Ovary (tissue), 9 donors: Measurements from ENCODE around the gene YAE1. TPM values are rescaled to one million over a fixed set of nuclear protein-coding genes. Genes with fewer than 3 reads are reported as not detected.

ENCODE experiments used
- DNase-seq, 5 donors: peaks; one replicate each; pipeline ENCODE4 v3.0.0-alpha.2; 2019 to 2020
- H3K27ac ChIP-seq, 2 donors: fragments of 200-600 bp; one replicate each; pipeline versions ENCODE4 v1.5.1 to v1.8.0; 2019 to 2022
- H3K27me3 ChIP-seq: fragments of 200-600 bp; one replicate; pipeline ENCODE4 v1.8.0; 2022
- H3K36me3 ChIP-seq: fragments of 200-600 bp; sonication (generic); one replicate; pipeline ENCODE4 v1.5.1; 2019
- H3K4me1 ChIP-seq: one replicate; pipeline ENCODE4 v1.8.1; 2013; ENCODE audit warnings: mild to moderate bottlenecking, moderate library complexity; ENCODE audit not compliant: insufficient read depth
- H3K4me3 ChIP-seq: fragments of 200-600 bp; sonication (generic); one replicate; pipeline ENCODE4 v1.5.1; 2017
- H3K9me3 ChIP-seq, 2 donors: fragments of 200-600 bp in 1 of 2; sonication (generic) in 1 of 2; one replicate each; pipeline versions ENCODE4 v1.5.1 to v1.8.1; 2013 to 2019; ENCODE audit warnings: mild to moderate bottlenecking in 1 of 2, moderate library complexity in 1 of 2
- CTCF ChIP-seq, 3 donors: fragments of 450-650 bp in 2 of 3; fragments of 200-600 bp in 1 of 3; IDR thresholded peaks; one replicate each; pipeline versions ENCODE4 v1.5.1 to v1.8.0; 2016 to 2022; ENCODE audit warnings: antibody characterized with exemption in 3 of 3, mild to moderate bottlenecking in 1 of 3
- EP300 ChIP-seq: sonication (generic); formaldehyde crosslinking; IDR thresholded peaks from one replicate; pipeline ENCODE4 v1.6.1; 2017; ENCODE audit warnings: antibody characterized with exemption
- POLR2A ChIP-seq: fragments of 450-650 bp; IDR thresholded peaks from one replicate; pipeline ENCODE4 v1.6.1; 2017; ENCODE audit warnings: antibody characterized with exemption, mild to moderate bottlenecking, moderate library complexity
- WGBS, 3 donors: extraction: QIAGEN DNeasy Blood & Tissue Kit in 1 of 3; methylation state at CpG; one replicate each; pipeline versions ENCODE4 v1.1.5 to v1.1.7; 2013 to 2017; 5-methylcytosine and 5-hydroxymethylcytosine counted together
- intact Hi-C, 4 donors: fragments of 100-400 bp; cut with DNase I; formaldehyde crosslinking; loops; one replicate each; pipeline versions ENCODE4 v1.11.0 to v1.15.1; 2022 to 2023
- polyA plus RNA-seq, 2 donors: library from polyadenylated mRNA; stranded (reverse); fragments of 200-250 nt in 1 of 2; fragments of 350-450 nt in 1 of 2; fragmentation: Illumina TruSeq in 1 of 2; extraction: RNeasy Lipid Tissue Mini Kit (QIAGEN cat#74804) in 1 of 2; gene quantifications; one replicate each; pipeline ENCODE4 v1.2.3, GENCODE V29; 2013 to 2014
- total RNA-seq, 7 donors: library from RNA; depleted of rRNA in 2 of 7; stranded (reverse); fragments of >200 nt in 2 of 7; fragmentation: NEBNext Ultra II Directional in 3 of 7; extraction: Animal tissue kit (Norgen Biotek cat#: 25700) in 3 of 7; gene quantifications; one replicate each; pipeline versions ENCODE4 v1.1.0 to v1.2.4, GENCODE V29; 2016 to 2023
- donor health status: DM: no; HTN: no; CAD: no; lungs with moderate emphysema.
- donor health status: DM: no; HTN: no; CAD: no.
- donor health status: Bipolar disorder and iron deficiency.
- donor health status: DM: yes; HTN: yes; CAD: no.
- donor health status: DM: no; HTN: no; CAD: no.
- donor health status: DM: yes; HTN: yes; CAD: no.

YAE1 gene
- total and polyA plus RNA-seq, 9 donors = 21.0 to 33.6 (median 28.5) TPM

GRCh38 chr7:39567294-39567693, 1.1 kb downstream of the YAE1 start:
- Histone ChIP-seq H3K27ac (no peak overlapping the region), H3K27me3 (no peaks in the 10 kb centered on the region), H3K9me3 (no peaks in the 10 kb centered on the region), H3K4me1 (peaks cover 2% of the 10 kb centered on the region), H3K36me3 (no peaks in the 10 kb centered on the region), H3K4me3 (peak overlapping the region; percentile 92)
- 36 to 53% (median 42%) methylated on average over 2 of the region's 2 CpGs for WGBS, 3 donors
- TF ChIP-seq CTCF (IDR thresholded peaks at IDR 0.05) (no peak), EP300 (no peak), POLR2A (no peak)
- intact Hi-C loops = no loop called here
- DNase-seq = no peak

GRCh38 chr7:39574673-39575349, 8.6 kb downstream of the YAE1 start:
- Histone ChIP-seq H3K9me3 (no peaks in the 10 kb centered on the region), H3K27me3 (no peaks in the 10 kb centered on the region), H3K4me3 (no peak overlapping the region), H3K4me1 (no peaks in the 10 kb centered on the region), H3K27ac (no peak overlapping the region), H3K36me3 (no peaks in the 10 kb centered on the region)
- 95 to 97% (median 96%) methylated on average over 2 of the region's 2 CpGs for WGBS, 3 donors
- intact Hi-C loops = no loop called here
- DNase-seq = no peak
- TF ChIP-seq EP300 (no peak), CTCF (IDR thresholded peaks at IDR 0.05) (no peak), POLR2A (no peak)

- TF ChIP-seq POLR2A (no peak), EP300 (no peak), CTCF (IDR thresholded peaks at IDR 0.05) (no peak)
- H3K4me3 ChIP-seq = no peak overlapping the region
- no peak overlapping the region for H3K27ac ChIP-seq
- H3K27me3 ChIP-seq = no peaks in the 10 kb centered on the region
- intact Hi-C loops = no loop called here
- 94 to 96% (median 95%) methylated on average over 26 to 27 of the region's 27 CpGs for WGBS, 3 donors
- no peak for DNase-seq
- no peaks in the 10 kb centered on the region for H3K36me3 ChIP-seq
- H3K4me1 ChIP-seq = no peaks in the 10 kb centered on the region
- no peaks in the 10 kb centered on the region for H3K9me3 ChIP-seq
Observed at GRCh38 chr7:39577229-39577874, 11.1 kb downstream of the YAE1 start.

- 15 to 20% (median 20%) methylated on average over 8 of the region's 8 CpGs for WGBS, 3 donors
- H3K27me3 ChIP-seq = no peaks in the 10 kb centered on the region
- peak; percentile 67 to 78 (median 69) for TF ChIP-seq CTCF (IDR thresholded peaks at IDR 0.05)
- no peak for TF ChIP-seq POLR2A
- no peak for TF ChIP-seq EP300
- intact Hi-C loops = loop anchor here (1.0 to 5.0 kb wide), 4 partner anchors 162 to 167 kb away; no protein-coding TSS in a partner anchor
- H3K36me3 ChIP-seq = no peaks in the 10 kb centered on the region
- H3K27ac ChIP-seq = no peak overlapping the region
- no peaks in the 10 kb centered on the region for H3K9me3 ChIP-seq
- H3K4me3 ChIP-seq = no peak overlapping the region
- H3K4me1 ChIP-seq = no peaks in the 10 kb centered on the region
- DNase-seq = peak; percentile 71 to 84 (median 77)
Observed at GRCh38 chr7:39580149-39580874, 14.1 kb downstream of the YAE1 start.
